ENCODE data around the gene CADPS.

GRCh38 chr3:62768896-62769295 lies 106.3 kb downstream of the CADPS start:
- TF ChIP-seq, protein P1, sequence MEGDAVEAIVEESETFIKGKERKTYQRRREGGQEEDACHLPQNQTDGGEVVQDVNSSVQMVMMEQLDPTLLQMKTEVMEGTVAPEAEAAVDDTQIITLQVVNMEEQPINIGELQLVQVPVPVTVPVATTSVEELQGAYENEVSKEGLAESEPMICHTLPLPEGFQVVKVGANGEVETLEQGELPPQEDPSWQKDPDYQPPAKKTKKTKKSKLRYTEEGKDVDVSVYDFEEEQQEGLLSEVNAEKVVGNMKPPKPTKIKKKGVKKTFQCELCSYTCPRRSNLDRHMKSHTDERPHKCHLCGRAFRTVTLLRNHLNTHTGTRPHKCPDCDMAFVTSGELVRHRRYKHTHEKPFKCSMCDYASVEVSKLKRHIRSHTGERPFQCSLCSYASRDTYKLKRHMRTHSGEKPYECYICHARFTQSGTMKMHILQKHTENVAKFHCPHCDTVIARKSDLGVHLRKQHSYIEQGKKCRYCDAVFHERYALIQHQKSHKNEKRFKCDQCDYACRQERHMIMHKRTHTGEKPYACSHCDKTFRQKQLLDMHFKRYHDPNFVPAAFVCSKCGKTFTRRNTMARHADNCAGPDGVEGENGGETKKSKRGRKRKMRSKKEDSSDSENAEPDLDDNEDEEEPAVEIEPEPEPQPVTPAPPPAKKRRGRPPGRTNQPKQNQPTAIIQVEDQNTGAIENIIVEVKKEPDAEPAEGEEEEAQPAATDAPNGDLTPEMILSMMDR (optimal IDR thresholded peaks at IDR 0.05 in 1 of 3, IDR thresholded peaks at IDR 0.05 in 1 of 3, conservative IDR thresholded peaks at IDR 0.05 in 1 of 3; ENCODE audit: extremely low read depth in 1 of 3, insufficient read depth in 2 of 3, low read length in 3 of 3), result no peak
- TF ChIP-seq EZH2 (IDR thresholded peaks at IDR 0.05; ENCODE audit: low read length), result no peak
